Heart left ventricle (tissue), 13 donors: Measurements from ENCODE around the gene LPIN2.

Experiments
- POLR2A ChIP-seq, 2 donors: fragments of 450-650 bp; IDR thresholded peaks; one replicate each; pipeline ENCODE4 v1.6.1; 2017; ENCODE audit warnings: antibody characterized with exemption in 2 of 2, mild to moderate bottlenecking in 2 of 2, moderate library complexity in 2 of 2
- TF ChIP-seq, protein P1 (sequence below), 12 donors: fragments of 200-600 bp; sonication (generic) in 4 of 12; IDR thresholded peaks; one replicate each; pipeline versions ENCODE4 v1.5.0 to v1.8.0; 2018 to 2022; ENCODE audit warnings: antibody characterized with exemption in 12 of 12, mild to moderate bottlenecking in 5 of 12
- donor health status: ischemic (EF 13 %, LVEDD 7.1; RV severe dilation, severe dysfunction).
- donor health status: DM: no; HTN: yes; CAD: no.
- donor health status: DM: no; HTN: no; CAD: no.
- donor health status: ischemic (EF 25% LVEDD 6.9; RV normal size, moderate dysfunction).
- donor health status: ischemic (EF 25% LVEDD 5.7; RV mildly dilated, moderate dysfunction).
- donor health status: ischemic (EF 35%, LVEDD 5.7; RV mildly dilated, moderate dysfunction).
- donor health status: nonischemic (EF 11% LVEDD 7.7; RV severe dilation, severe dysfunction).
- donor health status: DM: yes; HTN: yes; CAD: no.
- donor health status: PGD.
- donor health status: ischemic (EF 29% LVEDD 5.4; RV normal size, mild dysfunction).
- donor health status: nonischemic (EF 23%, LVEDD 6.1; RV moderate dilation, normal function).

GRCh38 chr18:2984091-2984490 is 28.9 kb downstream of the LPIN2 start:
- no peak for TF ChIP-seq POLR2A (IDR thresholded peaks at IDR 0.05)
- TF ChIP-seq, protein P1, sequence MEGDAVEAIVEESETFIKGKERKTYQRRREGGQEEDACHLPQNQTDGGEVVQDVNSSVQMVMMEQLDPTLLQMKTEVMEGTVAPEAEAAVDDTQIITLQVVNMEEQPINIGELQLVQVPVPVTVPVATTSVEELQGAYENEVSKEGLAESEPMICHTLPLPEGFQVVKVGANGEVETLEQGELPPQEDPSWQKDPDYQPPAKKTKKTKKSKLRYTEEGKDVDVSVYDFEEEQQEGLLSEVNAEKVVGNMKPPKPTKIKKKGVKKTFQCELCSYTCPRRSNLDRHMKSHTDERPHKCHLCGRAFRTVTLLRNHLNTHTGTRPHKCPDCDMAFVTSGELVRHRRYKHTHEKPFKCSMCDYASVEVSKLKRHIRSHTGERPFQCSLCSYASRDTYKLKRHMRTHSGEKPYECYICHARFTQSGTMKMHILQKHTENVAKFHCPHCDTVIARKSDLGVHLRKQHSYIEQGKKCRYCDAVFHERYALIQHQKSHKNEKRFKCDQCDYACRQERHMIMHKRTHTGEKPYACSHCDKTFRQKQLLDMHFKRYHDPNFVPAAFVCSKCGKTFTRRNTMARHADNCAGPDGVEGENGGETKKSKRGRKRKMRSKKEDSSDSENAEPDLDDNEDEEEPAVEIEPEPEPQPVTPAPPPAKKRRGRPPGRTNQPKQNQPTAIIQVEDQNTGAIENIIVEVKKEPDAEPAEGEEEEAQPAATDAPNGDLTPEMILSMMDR (IDR thresholded peaks at IDR 0.05) = no peak
